Ovary (tissue), 3 donors: ENCODE measurements around the gene TEX261.

ENCODE experiments used
- CTCF ChIP-seq, 3 donors: fragments of 450-650 bp in 2 of 3; fragments of 200-600 bp in 1 of 3; IDR thresholded peaks; one replicate each; pipeline versions ENCODE4 v1.5.1 to v1.8.0; 2016 to 2022; ENCODE audit warnings: antibody characterized with exemption in 3 of 3, mild to moderate bottlenecking in 1 of 3
- EP300 ChIP-seq: sonication (generic); formaldehyde crosslinking; IDR thresholded peaks from one replicate; pipeline ENCODE4 v1.6.1; 2017; ENCODE audit warnings: antibody characterized with exemption
- POLR2A ChIP-seq: fragments of 450-650 bp; IDR thresholded peaks from one replicate; pipeline ENCODE4 v1.6.1; 2017; ENCODE audit warnings: antibody characterized with exemption, mild to moderate bottlenecking, moderate library complexity
- donor health status: DM: no; HTN: no; CAD: no.

- TF ChIP-seq CTCF (IDR thresholded peaks at IDR 0.05) (no peak), POLR2A (no peak), EP300 (no peak)
Measured at GRCh38 chr2:70937866-70938585, 56.6 kb downstream of the TEX261 start.
